Mesothelial cell of epicardium (in vitro differentiated cells): ENCODE measurements around the gene ARHGEF7. TPM values are rescaled to one million over a fixed set of nuclear protein-coding genes. Genes with fewer than 3 reads are reported as not detected.

Experiments used
- DNase-seq, 2 experiments: peaks; one replicate each; pipeline ENCODE4 v3.0.0; 2021; ENCODE audit warnings: low spot score in 2 of 2; ENCODE audit not compliant: unreplicated experiment in 2 of 2
- H3K27ac Mint-ChIP-seq: 2 replicates; pipeline ENCODE4 v1.8.0; 2021; ENCODE audit warnings: mixed read lengths
- H3K27me3 Mint-ChIP-seq: 2 replicates; pipeline ENCODE4 v1.8.0; 2021; ENCODE audit warnings: low read depth, mixed read lengths
- H3K36me3 Mint-ChIP-seq: 2 replicates; pipeline ENCODE4 v1.8.0; 2021; ENCODE audit warnings: mixed read lengths
- H3K4me1 Mint-ChIP-seq: 2 replicates; pipeline ENCODE4 v1.8.0; 2021; ENCODE audit warnings: mixed read lengths
- H3K4me3 Mint-ChIP-seq: 2 replicates; pipeline ENCODE4 v1.8.0; 2021; ENCODE audit warnings: mild to moderate bottlenecking, moderate library complexity, mixed read lengths
- H3K9me3 Mint-ChIP-seq: 2 replicates; pipeline ENCODE4 v1.8.0; 2021; ENCODE audit warnings: mixed read lengths
- CTCF ChIP-seq: fragments of 200-600 bp; sonication (generic); IDR thresholded peaks from one replicate; pipeline ENCODE4 v1.5.0; 2021; ENCODE audit warnings: antibody characterized with exemption; ENCODE audit not compliant: unreplicated experiment
- total RNA-seq: library from RNA; stranded (reverse); gene quantifications from 3 replicates; pipeline ENCODE4 v1.2.1, GENCODE V29; 2021

The ARHGEF7 gene
- total RNA-seq, 1 donor from 2014 or later: 95.9 TPM

- H3K36me3 Mint-ChIP-seq: peaks cover 20% of the 10 kb centered on the region
- TF ChIP-seq CTCF: no peak
- H3K27ac Mint-ChIP-seq: no peak overlapping the region
- H3K9me3 Mint-ChIP-seq: peaks cover under 1% of the 10 kb centered on the region
- H3K4me3 Mint-ChIP-seq: no peak overlapping the region
- no peaks in the 10 kb centered on the region for H3K27me3 Mint-ChIP-seq
- no peaks in the 10 kb centered on the region for H3K4me1 Mint-ChIP-seq
- DNase-seq: no peak
These were observed 150.0 kb downstream of the ARHGEF7 start for GRCh38 chr13:111265006-111265700.

- no peaks in the 10 kb centered on the region for H3K27me3 Mint-ChIP-seq
- no peak for DNase-seq
- H3K9me3 Mint-ChIP-seq: no peaks in the 10 kb centered on the region
- no peak for TF ChIP-seq CTCF
- no peaks in the 10 kb centered on the region for H3K4me1 Mint-ChIP-seq
- H3K4me3 Mint-ChIP-seq: no peak overlapping the region
- peaks cover 16% of the 10 kb centered on the region for H3K36me3 Mint-ChIP-seq
- H3K27ac Mint-ChIP-seq: no peak overlapping the region
These were observed 150.6 kb downstream of the ARHGEF7 start for GRCh38 chr13:111265701-111266035.

- no peaks in the 10 kb centered on the region for H3K9me3 Mint-ChIP-seq
- no peaks in the 10 kb centered on the region for H3K4me1 Mint-ChIP-seq
- H3K27ac Mint-ChIP-seq: no peak overlapping the region
- no peak overlapping the region for H3K4me3 Mint-ChIP-seq
- no peaks in the 10 kb centered on the region for H3K27me3 Mint-ChIP-seq
- H3K36me3 Mint-ChIP-seq: peaks cover 23% of the 10 kb centered on the region
- no peak for TF ChIP-seq CTCF
- no peak for DNase-seq
These were observed 152.1 kb downstream of the ARHGEF7 start for GRCh38 chr13:111267205-111267604.

GRCh38 chr13:111267784-111268183 lies 152.7 kb downstream of the ARHGEF7 start:
- peaks cover 21% of the 10 kb centered on the region for H3K36me3 Mint-ChIP-seq
- H3K9me3 Mint-ChIP-seq: no peaks in the 10 kb centered on the region
- DNase-seq: no peak
- no peak for TF ChIP-seq CTCF
- no peaks in the 10 kb centered on the region for H3K27me3 Mint-ChIP-seq
- no peaks in the 10 kb centered on the region for H3K4me1 Mint-ChIP-seq
- no peak overlapping the region for H3K27ac Mint-ChIP-seq
- no peak overlapping the region for H3K4me3 Mint-ChIP-seq

- Mint-ChIP-seq H3K36me3 (peaks cover 21% of the 10 kb centered on the region), H3K4me1 (no peaks in the 10 kb centered on the region), H3K27me3 (no peaks in the 10 kb centered on the region), H3K27ac (no peak overlapping the region), H3K9me3 (no peaks in the 10 kb centered on the region), H3K4me3 (no peak overlapping the region)
- DNase-seq: no peak
- TF ChIP-seq CTCF: no peak
These were observed 154.4 kb downstream of the ARHGEF7 start for GRCh38 chr13:111269508-111269907.

- Mint-ChIP-seq H3K4me3 (no peak overlapping the region), H3K36me3 (peaks cover 22% of the 10 kb centered on the region)
These were observed 155.0 kb downstream of the ARHGEF7 start for GRCh38 chr13:111270126-111270525.

More at GRCh38 chr13:111270126-111270525, 155.0 kb downstream of the ARHGEF7 start:
- Mint-ChIP-seq H3K9me3 (no peaks in the 10 kb centered on the region), H3K27me3 (no peaks in the 10 kb centered on the region), H3K27ac (no peak overlapping the region), H3K4me1 (no peaks in the 10 kb centered on the region)
- no peak for TF ChIP-seq CTCF
- DNase-seq: no peak
